ENCODE results near the gene NUDT14.

NUDT14 gene

GRCh38 chr14:105146976-105147635 is 34.0 kb downstream of the NUDT14 start:
- H3K14ac ChIP-seq (ENCODE audit: low read length in 2 of 2) = no peak overlapping the region
- no peak overlapping the region for H3K9ac ChIP-seq (ENCODE audit: low read length)
- no peak overlapping the region for H3K4ac ChIP-seq (ENCODE audit: low read depth in 1 of 2, low read length in 2 of 2)
- no peaks in the 10 kb centered on the region for H3K9me3 ChIP-seq (ENCODE audit: control insufficient read depth, low read length)
- H2AK5ac ChIP-seq (ENCODE audit: low read length, severe bottlenecking) = no peak overlapping the region
- H3K27ac ChIP-seq (ENCODE audit: low read length, poor library complexity, severe bottlenecking) = no peak overlapping the region
- no peak overlapping the region for H3K18ac ChIP-seq (ENCODE audit: low read depth in 1 of 2, low read length in 2 of 2)
- no peak overlapping the region for H2BK12ac ChIP-seq (ENCODE audit: low read length in 2 of 2)
- peaks cover 0 to 6% of the 10 kb centered on the region in 2 experiments for H3K36me3 ChIP-seq (ENCODE audit: control insufficient read depth in 1 of 2, insufficient read depth in 2 of 2, low read depth in 1 of 2, low read length in 2 of 2)
- H2BK15ac ChIP-seq (ENCODE audit: low read depth, poor library complexity, severe bottlenecking) = peak overlapping the region; percentile 15
- H3K23ac ChIP-seq (ENCODE audit: low read length in 2 of 2) = no peak overlapping the region
- no peak overlapping the region for H2BK120ac ChIP-seq (ENCODE audit: low read depth, low read length)
- no peak overlapping the region for H4K8ac ChIP-seq (ENCODE audit: low read length)
- no peak overlapping the region for H2AFZ ChIP-seq (ENCODE audit: low read depth, low read length)
- H3K27me3 ChIP-seq (ENCODE audit: control insufficient read depth in 1 of 2, insufficient read depth in 1 of 2, low read length in 2 of 2) = no peaks in the 10 kb centered on the region
- no peak overlapping the region for H3K4me3 ChIP-seq (ENCODE audit: insufficient read depth in 1 of 2, low read depth in 1 of 2, low read length in 2 of 2)
- no peak overlapping the region for H3K4me2 ChIP-seq (ENCODE audit: low read length, poor library complexity, severe bottlenecking)
- no peak overlapping the region for H4K91ac ChIP-seq (ENCODE audit: low read length)
- H2BK5ac ChIP-seq (ENCODE audit: low read depth, low read length, poor library complexity, severe bottlenecking) = no peak overlapping the region
- peaks cover 6% of the 10 kb centered on the region for H3K4me1 ChIP-seq (ENCODE audit: control insufficient read depth, insufficient read depth, low read depth, low read length)
- no peaks in the 10 kb centered on the region for H3K79me1 ChIP-seq (replicated peaks; ENCODE audit: low read length, poor library complexity, severe bottlenecking)
- 88% methylated on average over 22 of the region's 22 CpGs for WGBS
- no peak for DNase-seq

DNA sequence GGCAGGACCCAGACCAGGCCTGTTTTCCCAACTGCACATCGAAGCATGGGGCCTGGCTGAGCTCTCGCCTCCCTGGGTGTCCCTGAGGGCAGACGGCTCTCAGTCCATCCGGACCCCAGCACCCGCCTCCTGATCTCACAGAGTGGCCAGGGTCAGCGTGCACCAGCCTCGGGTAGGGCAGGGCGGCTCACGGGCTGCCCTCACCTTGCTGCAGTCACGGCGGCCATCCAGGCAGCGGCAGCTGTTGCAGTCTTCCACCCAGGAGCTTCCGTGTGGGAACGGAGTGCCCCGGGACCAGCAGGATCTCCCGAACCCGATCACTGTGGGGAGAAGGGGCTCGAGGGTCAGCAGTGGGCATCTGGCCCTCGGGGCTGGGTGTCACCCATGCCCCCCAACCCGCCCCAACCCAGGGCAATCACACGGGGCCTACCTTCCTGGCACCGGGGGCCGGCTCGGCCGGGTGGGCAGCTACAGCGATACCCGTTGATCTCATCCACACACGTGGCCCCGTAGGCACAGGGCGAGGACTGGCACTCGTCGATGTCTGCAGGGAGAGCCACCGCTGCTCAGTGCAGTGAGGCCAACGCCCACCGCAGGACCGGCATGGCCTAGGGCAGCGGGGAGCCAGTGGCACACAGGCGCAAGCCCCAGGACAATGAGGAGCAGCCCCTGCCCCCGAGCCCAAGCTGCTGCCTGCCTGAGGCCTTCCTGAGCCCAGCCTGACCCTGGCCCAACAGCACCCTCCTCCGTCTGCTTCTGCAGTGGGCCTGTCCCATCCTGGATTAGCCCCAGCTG is 34.7 kb downstream of the NUDT14 start:
- 89% methylated on average over 40 of the region's 40 CpGs for WGBS
- Histone ChIP-seq H3K79me1 (replicated peaks; ENCODE audit: low read length, poor library complexity, severe bottlenecking) (no peaks in the 10 kb centered on the region), H3K27me3 (ENCODE audit: control insufficient read depth in 1 of 2, insufficient read depth in 1 of 2, low read length in 2 of 2) (no peaks in the 10 kb centered on the region), H3K4ac (ENCODE audit: low read depth in 1 of 2, low read length in 2 of 2) (no peak overlapping the region), H2BK120ac (ENCODE audit: low read depth, low read length) (no peak overlapping the region), H4K8ac (ENCODE audit: low read length) (no peak overlapping the region), H3K9ac (ENCODE audit: low read length) (no peak overlapping the region), H3K27ac (ENCODE audit: low read length, poor library complexity, severe bottlenecking) (no peak overlapping the region), H3K4me2 (ENCODE audit: low read length, poor library complexity, severe bottlenecking) (no peak overlapping the region), H2AK5ac (ENCODE audit: low read length, severe bottlenecking) (no peak overlapping the region), H3K23ac (ENCODE audit: low read length in 2 of 2) (no peak overlapping the region), H2BK12ac (ENCODE audit: low read length in 2 of 2) (no peak overlapping the region), H2BK5ac (ENCODE audit: low read depth, low read length, poor library complexity, severe bottlenecking) (no peak overlapping the region), H3K9me3 (ENCODE audit: control insufficient read depth, low read length) (no peaks in the 10 kb centered on the region), H4K91ac (ENCODE audit: low read length) (no peak overlapping the region), H3K18ac (ENCODE audit: low read depth in 1 of 2, low read length in 2 of 2) (no peak overlapping the region), H3K36me3 (ENCODE audit: control insufficient read depth in 1 of 2, insufficient read depth in 2 of 2, low read depth in 1 of 2, low read length in 2 of 2) (peaks cover 0 to 6% of the 10 kb centered on the region in 2 experiments), H3K4me3 (ENCODE audit: insufficient read depth in 1 of 2, low read depth in 1 of 2, low read length in 2 of 2) (peak overlapping the region in 1 of 2 experiments; percentile 14), H2BK15ac (ENCODE audit: low read depth, poor library complexity, severe bottlenecking) (no peak overlapping the region), H3K4me1 (ENCODE audit: control insufficient read depth, insufficient read depth, low read depth, low read length) (peaks cover 6% of the 10 kb centered on the region), H3K14ac (ENCODE audit: low read length in 2 of 2) (no peak overlapping the region), H2AFZ (ENCODE audit: low read depth, low read length) (no peak overlapping the region)
- no peak for DNase-seq

GRCh38 chr14:105145381-105146180 is 35.5 kb downstream of the NUDT14 start:
- H3K18ac ChIP-seq (ENCODE audit: low read depth in 1 of 2, low read length in 2 of 2) = no peak overlapping the region
- no peaks in the 10 kb centered on the region for H3K9me3 ChIP-seq (ENCODE audit: control insufficient read depth, low read length)
- no peak overlapping the region for H3K4ac ChIP-seq (ENCODE audit: low read depth in 1 of 2, low read length in 2 of 2)
- H3K23ac ChIP-seq (ENCODE audit: low read length in 2 of 2) = no peak overlapping the region
- H4K8ac ChIP-seq (ENCODE audit: low read length) = no peak overlapping the region
- no peak overlapping the region for H3K27ac ChIP-seq (ENCODE audit: low read length, poor library complexity, severe bottlenecking)
- H2AK5ac ChIP-seq (ENCODE audit: low read length, severe bottlenecking) = no peak overlapping the region
- DNase-seq = no peak
- H4K91ac ChIP-seq (ENCODE audit: low read length) = no peak overlapping the region
- H3K36me3 ChIP-seq (ENCODE audit: control insufficient read depth in 1 of 2, insufficient read depth in 2 of 2, low read depth in 1 of 2, low read length in 2 of 2) = peaks cover 0 to 6% of the 10 kb centered on the region in 2 experiments
- H2BK15ac ChIP-seq (ENCODE audit: low read depth, poor library complexity, severe bottlenecking) = no peak overlapping the region
- no peak overlapping the region for H2BK120ac ChIP-seq (ENCODE audit: low read depth, low read length)
- H3K27me3 ChIP-seq (ENCODE audit: control insufficient read depth in 1 of 2, insufficient read depth in 1 of 2, low read length in 2 of 2) = no peaks in the 10 kb centered on the region
- H3K4me2 ChIP-seq (ENCODE audit: low read length, poor library complexity, severe bottlenecking) = no peak overlapping the region
- H3K4me1 ChIP-seq (ENCODE audit: control insufficient read depth, insufficient read depth, low read depth, low read length) = peaks cover 6% of the 10 kb centered on the region
- no peak overlapping the region for H2AFZ ChIP-seq (ENCODE audit: low read depth, low read length)
- no peak overlapping the region for H3K4me3 ChIP-seq (ENCODE audit: insufficient read depth in 1 of 2, low read depth in 1 of 2, low read length in 2 of 2)
- no peaks in the 10 kb centered on the region for H3K79me1 ChIP-seq (replicated peaks; ENCODE audit: low read length, poor library complexity, severe bottlenecking)
- no peak overlapping the region for H2BK5ac ChIP-seq (ENCODE audit: low read depth, low read length, poor library complexity, severe bottlenecking)
- H2BK12ac ChIP-seq (ENCODE audit: low read length in 2 of 2) = no peak overlapping the region
- H3K14ac ChIP-seq (ENCODE audit: low read length in 2 of 2) = no peak overlapping the region
- no peak overlapping the region for H3K9ac ChIP-seq (ENCODE audit: low read length)
- WGBS = 92% methylated on average over 28 of the region's 28 CpGs
